NCI-H345 treated with DMSO at 0.1 percent for 48 hours (cell line): Measurements from ENCODE around the gene YPEL4.
"Not testable (repeated sequence)": the region's sequence is repeated elsewhere in the genome, so short reads cannot be mapped to it uniquely, and the experiment has no call there.

ENCODE experiments used
- DNase-seq: peaks from one replicate; lab custom pipeline; 2025; ENCODE audit not compliant: unreplicated experiment; lab: John Stamatoyannopoulos, UW

The YPEL4 gene

DNA sequence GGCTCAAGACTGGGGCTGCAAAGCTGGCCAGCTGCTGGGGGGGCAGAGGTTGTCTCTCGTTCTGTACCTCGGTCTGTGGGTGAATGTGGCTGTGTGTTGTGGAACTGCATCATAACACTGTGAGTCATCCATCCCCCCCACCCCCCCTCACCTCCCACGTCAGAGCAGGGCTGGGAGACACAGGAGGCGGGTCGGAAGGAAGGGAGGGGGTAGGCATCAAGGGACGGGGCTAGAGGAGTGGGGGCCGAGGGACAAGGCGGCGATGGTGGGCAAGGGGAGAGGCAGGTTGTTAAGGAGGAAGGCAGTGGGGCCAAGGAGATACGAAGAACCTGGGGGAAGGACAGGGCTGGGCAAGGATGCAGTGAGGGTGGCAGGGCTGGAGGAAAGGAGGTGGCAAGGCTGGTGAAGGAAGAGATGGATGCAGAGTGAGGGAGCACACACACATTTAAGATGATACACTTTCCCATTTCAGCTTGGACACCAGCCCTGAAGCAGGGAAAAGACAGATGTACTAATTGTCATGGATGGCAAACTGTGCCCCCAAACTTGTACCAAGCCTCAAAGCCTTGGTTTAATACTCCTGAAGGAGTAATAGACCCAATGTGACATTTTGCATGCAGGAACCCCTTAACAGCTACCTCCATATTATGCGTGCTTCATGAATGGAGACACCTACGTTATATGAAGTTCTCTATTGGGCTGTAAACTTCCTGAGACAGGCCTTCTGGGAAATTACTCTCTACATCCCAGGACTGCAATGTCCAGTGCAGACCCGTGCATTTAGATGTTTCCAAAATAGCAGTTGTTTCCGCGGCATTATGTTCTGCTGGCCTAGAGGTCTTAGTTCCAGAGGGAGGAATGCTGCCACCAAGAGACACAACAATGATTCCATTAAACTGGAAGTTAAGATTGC is at the start of gene YPEL4:
TSS of gene YPEL4 (minus strand) at position 87 of the 913 bp plus-strand sequence. CDS start 2,805 bp downstream, outside the sequence.
- DNase-seq = no peak

DNA sequence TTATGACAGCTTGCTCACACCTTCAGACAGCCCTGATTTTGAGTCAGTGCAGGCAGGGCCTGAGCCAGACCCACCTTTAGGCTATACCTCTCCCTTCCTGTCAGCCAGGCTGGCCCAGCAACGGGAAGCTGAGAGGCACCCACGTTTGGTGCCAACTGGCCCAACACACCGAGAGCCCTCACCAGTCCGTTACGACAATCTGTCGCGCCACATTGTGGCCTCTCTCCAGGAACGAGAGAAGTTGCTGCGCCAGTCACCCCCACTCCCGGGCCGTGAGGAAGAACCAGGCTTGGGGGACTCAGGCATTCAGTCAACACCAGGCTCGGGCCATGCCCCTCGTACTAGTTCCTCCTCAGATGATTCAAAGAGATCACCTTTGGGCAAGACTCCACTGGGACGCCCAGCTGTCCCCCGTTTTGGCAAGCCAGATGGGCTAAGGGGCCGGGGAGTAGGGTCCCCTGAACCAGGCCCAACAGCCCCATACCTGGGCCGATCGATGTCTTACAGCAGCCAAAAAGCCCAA is 49.2 kb upstream of the YPEL4 start:
- DNase-seq = no peak

- not testable (repeated sequence) for DNase-seq
These were observed 40.8 kb upstream of the YPEL4 start for GRCh38 chr11:57690474-57690873.

- DNase-seq = no peak
These were observed 31.5 kb upstream of the YPEL4 start for GRCh38 chr11:57681168-57681567.

GRCh38 chr11:57680552-57680874 is 30.8 kb upstream of the YPEL4 start:
- DNase-seq = no peak

DNA sequence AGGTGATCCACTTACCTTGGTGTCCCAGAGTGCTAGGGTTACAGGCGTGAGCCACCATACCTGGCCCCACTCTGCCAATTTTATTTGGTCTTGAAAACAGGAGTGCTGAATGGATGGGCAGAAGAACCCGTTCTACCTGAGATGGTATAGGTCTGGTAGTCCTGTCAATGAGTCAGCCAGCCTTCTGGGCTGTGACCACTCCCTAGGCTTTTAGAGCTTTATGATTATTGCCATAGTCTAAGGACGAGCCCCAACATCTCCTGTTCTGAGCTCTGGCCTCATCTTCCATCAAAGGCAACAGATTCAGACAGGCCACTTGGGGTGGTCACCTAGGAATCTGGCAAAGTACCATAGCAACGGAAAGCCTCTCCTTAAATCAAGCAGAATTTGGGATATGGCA is 29.7 kb upstream of the YPEL4 start:
- DNase-seq = no peak

GRCh38 chr11:57675176-57675941 is 25.6 kb upstream of the YPEL4 start:
- DNase-seq = no peak

- no peak for DNase-seq
These were observed 24.5 kb upstream of the YPEL4 start for GRCh38 chr11:57674251-57674650.

DNA sequence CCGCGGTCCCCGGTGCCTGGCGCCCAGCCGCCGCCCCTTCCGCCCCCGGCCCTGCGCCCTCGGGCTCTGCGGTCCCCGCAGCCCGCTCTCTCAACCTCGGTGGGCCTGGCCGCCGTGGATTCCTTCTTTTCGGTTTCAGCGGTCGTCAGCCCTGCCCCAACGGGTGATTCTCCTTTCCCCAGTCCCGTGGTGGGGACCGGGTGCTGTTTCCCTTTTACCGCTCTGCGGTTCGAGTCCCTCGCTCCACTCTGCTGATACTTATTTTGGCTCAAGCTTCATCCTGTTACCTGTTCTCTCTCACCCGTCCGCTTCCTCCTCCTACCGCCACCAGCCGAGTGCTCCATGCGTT is 18.7 kb upstream of the YPEL4 start:
- no peak for DNase-seq

DNA sequence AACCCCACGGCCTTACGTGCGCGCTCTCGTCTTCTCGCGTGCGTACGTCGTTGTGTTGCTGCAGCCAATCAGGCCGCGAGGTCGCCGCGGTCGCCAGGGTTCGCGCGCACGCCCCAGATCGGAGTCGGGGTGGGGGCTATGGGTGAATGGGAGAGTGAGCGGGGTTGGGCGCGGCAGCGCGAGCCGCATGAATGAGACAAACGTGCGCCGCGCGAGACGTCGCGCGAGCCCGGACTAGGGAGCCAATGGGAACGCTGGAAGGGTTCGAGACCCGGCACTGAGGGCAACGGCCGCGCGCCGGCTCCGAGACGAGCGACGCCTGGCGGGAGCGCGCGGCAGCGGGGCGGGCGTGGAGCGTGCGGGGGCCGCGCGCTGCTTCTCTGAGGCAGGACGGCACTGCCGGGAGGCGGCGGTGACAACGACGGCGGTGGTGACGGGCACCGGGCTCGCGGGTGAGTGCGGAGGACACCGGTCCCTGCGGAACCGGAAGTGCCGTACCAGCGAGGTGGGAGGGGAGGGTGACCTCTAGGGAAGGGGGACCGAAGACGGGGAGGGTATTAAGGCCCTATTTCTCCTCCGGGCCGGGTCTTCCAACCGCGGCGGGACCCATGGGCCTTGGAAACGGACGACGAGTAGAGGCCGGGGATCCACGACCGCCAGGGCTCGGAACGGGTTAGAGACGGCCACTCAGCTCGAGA is 18.2 kb upstream of the YPEL4 start, which contains the start of gene ZDHHC5:
TSS of gene ZDHHC5 (plus strand) at position 379 of the 698 bp plus-strand sequence. CDS start 4,977 bp downstream, outside the sequence.
- peak; percentile 99 for DNase-seq

GRCh38 chr11:57667117-57667735 is 17.5 kb upstream of the YPEL4 start:
- DNase-seq = peak; percentile 99

- no peak for DNase-seq
These were observed 14.3 kb upstream of the YPEL4 start for GRCh38 chr11:57663975-57664374.

DNA sequence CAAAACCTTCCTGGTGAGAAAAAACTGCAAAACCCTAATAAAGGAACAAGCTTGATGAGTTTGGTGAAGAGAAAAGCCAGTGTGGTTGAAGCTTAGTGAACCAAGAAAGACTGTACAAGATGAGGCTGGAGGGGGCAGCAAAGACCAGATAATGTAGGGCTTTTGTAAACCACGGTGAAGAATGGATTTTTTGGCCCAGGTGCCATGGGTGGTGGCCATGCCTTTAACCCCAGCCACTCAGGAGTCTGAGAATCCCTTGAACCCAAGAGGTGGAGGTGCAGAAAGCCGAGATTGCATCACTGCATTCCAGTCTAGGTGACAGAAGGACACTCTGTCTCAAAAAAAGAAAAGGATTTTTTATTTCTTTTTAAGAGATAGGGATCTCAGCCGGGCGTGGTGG is 13.2 kb upstream of the YPEL4 start:
- no peak for DNase-seq

- DNase-seq = no peak
These were observed 10.0 kb upstream of the YPEL4 start for GRCh38 chr11:57659669-57660068.

DNA sequence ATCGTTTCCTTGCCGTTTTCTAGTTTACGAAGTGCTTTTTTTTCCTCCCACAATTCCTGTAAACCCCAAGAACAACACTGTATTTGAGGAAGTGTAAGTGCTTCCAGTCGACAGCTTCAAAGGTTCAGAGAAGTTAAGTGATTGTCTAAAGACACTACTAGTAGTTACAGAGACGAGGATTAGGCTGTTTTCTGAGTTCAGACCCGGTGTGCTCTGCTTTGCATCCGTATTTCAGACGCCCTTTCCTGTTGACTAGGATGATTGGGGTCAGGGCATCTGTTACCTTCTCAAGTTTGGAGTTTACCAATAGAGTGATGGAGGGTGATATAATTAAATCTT is 8.3 kb upstream of the YPEL4 start:
- DNase-seq = no peak

DNA sequence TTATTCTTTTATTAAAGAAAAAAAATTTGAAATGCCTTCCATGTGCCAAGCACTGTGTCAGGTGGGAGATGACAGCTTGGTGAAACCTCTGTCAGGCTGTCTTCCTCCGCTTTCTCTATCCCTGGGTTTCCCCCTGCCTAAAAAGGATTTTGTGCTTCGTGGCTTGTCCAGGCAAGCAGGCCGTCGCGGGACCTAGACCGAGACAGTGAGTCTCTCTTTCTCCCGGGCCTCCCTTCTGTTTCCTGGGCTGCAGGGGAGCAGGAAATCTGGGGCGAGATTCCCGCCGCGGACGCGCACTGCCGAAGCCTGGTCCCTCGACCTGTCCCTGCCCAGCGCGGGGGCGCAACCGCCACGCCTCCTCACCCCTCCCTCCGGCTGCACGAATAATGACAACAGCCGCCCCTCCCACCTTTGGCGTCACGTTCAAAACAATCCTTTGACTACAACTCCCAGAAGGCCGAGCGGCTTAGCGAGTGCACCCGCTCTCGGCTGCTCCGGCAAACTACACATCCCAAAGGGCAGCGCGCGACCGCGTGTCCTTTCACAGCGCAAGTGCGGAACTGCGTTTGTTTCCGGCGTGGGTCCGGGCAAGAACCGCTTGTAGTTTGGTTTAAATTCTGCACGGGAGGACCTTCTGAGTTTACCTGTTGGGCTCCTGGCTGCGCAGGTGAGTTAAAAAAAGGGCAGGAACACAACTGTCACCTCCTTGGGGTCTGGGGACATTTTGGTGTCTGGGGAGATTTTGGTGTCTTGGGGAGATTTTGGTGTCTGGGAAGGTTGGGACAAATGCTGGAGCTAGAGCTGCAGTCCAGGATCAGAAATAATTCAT is 7.7 kb upstream of the YPEL4 start, which contains the start of gene CLP1:
TSS of gene CLP1 (plus strand) at position 569 of the 829 bp plus-strand sequence. CDS start 1,715 bp downstream, outside the sequence.
- DNase-seq = peak; percentile 94

DNA sequence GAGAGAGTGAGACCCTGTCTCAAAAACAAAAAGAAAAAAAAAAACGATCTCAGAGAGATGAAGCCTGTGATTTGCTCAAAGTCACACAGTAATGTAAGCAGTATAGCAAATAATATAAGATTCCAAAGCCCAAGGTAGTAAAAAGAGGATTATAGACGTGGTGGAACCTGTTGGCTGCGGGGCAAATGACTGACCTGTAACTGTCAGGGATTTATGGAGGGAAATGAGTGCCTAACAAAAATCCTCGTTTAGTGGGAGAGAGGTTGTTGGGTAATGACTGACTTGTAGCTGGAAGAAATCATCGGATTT is 7.1 kb upstream of the YPEL4 start:
- DNase-seq = no peak

DNA sequence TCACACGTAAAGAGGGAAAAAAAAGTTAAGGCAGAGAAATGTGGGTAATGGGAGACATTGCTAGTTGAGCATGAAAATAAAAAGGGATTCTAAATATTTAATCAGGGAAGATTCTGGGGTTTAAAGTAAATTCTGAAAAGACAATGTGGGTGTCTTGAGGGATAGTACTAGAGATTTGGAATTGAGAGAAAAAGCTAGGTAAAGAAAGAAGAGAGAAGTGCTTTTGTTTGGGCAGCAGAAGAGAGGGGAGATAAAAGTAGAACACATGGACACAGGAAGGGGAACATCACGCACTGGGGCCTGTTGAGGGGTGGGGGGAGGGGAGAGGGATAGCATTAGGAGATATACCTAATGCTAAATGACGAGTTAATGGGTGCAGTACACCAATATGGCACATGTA is 3.5 kb upstream of the YPEL4 start:
- DNase-seq = no peak

DNA sequence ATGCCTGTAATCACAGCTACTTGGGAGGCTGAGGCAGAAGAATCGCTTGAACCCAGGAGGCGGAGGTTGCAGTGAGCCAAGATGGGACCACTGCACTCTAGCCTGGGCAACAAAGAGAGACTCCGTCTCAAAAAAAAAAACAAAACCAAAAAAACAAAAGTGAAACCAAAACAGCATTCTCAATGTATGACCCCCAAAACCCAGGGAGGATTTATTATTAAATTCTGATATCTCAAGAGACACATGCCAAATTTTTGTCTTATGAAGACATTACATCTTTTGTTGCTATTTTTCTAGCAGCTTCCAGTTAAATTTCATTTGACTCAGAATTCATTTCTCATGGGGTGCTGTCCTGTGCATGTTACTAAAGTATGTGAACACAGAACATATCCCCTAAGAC is 3.0 kb upstream of the YPEL4 start:
- no peak for DNase-seq

DNA sequence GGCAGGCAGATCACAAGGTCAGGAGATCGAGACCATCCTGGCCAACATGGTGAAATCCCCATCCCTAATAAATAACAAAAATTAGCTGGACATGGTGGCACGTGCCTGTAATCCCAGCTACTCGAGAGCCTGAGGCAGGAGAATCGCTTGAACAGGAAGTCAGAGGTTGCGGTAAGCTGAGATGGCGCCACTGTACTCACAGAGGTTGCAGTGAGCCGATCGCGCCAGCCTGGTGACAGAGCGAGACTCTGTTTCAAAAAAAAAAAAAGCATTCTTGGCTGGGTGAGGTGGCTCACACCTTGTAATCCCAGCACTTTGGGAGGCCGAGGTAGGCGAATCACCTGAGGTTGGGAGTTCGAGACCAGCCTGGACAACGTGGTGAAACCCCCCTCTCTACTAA is 2.5 kb upstream of the YPEL4 start:
- not testable (repeated sequence) for DNase-seq
